ENCODE results near the gene DIPK1C.

The DIPK1C gene

DNA sequence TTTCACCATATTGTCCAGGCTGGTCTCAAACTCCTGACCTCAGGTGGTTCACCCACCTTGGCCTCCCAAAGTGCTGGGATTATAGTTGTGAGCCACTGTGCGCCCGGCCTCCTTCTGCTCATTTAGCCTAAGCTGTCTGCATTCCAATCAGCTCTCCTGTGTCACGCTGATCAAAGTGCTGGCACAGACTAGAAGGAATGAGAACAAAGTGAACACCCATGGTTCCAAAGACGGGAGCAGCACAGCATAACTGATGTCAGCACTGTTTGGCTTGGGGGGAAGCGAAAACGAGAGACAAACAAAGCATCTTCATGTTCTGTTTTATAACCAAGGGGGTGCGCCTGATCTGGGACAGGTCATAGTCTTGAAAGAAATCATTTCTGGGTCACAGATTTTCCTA lies 43.3 kb downstream of the DIPK1C start:
- H3K4me3 Mint-ChIP-seq, result no peak overlapping the region
- H3K27me3 Mint-ChIP-seq, result peaks cover 21% of the 10 kb centered on the region
- peaks cover 5% of the 10 kb centered on the region for H3K4me1 Mint-ChIP-seq
- no peak overlapping the region for H3K27ac Mint-ChIP-seq
- no peaks in the 10 kb centered on the region for H3K9me3 Mint-ChIP-seq
- ATAC-seq (ENCODE audit: low read depth) (no peak), DNase-seq (ENCODE audit: low spot score in 2 of 2) (no peak)
- H3K36me3 Mint-ChIP-seq, result no peaks in the 10 kb centered on the region

DNA sequence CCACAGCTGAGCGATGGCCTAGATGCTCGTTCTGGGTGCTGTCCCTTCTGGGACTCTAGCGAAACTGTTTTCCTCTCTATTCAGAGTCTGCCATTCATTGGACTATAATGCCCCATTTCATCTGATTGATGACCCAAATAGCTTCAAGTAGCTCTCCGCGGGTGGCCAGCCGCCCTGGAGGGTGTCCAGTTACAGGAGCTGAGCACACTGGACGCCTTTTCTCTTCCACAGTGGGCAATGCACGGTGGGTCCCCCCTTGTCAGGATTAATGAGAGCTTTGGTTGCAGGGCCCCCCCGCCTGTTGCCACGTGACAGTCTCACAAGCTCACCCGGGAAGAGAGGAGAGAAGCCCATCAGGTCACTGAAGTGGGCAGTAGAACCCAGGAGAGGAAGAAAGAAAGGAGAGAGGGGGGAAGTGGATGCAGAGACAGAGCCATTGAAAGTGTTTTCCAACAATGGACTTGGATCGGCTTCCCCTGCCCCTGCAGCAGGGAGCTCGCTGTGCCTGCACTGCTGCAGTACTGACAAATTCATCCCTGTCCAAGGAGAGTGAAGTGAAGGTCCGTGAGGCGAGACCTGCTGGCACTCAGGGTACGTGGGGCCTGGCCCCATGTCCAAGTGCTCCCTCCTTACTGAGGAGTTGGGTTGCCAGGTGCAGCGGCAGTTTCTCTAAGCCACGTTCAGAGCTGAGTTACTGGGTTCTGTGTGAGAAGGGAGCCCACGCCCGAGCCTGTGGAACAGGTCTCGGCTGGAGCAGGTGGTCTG lies 44.8 kb downstream of the DIPK1C start:
- H3K4me1 Mint-ChIP-seq, result peaks cover 16% of the 10 kb centered on the region
- no peak overlapping the region for H3K4me3 Mint-ChIP-seq
- ATAC-seq (ENCODE audit: low read depth) (no peak), DNase-seq (ENCODE audit: low spot score in 2 of 2) (no peak)
- H3K9me3 Mint-ChIP-seq, result no peaks in the 10 kb centered on the region
- H3K36me3 Mint-ChIP-seq, result no peaks in the 10 kb centered on the region
- peaks cover 17% of the 10 kb centered on the region for H3K27me3 Mint-ChIP-seq
- H3K27ac Mint-ChIP-seq, result no peak overlapping the region

- H3K27ac Mint-ChIP-seq, result no peak overlapping the region
- H3K27me3 Mint-ChIP-seq, result peaks cover 16% of the 10 kb centered on the region
Observed at GRCh38 chr18:74411475-74411874, 45.6 kb downstream of the DIPK1C start.

GRCh38 chr18:74410441-74410992 lies 46.6 kb downstream of the DIPK1C start:
- ATAC-seq (ENCODE audit: low read depth), result no peak
- no peak overlapping the region for H3K27ac Mint-ChIP-seq
- no peak overlapping the region for H3K4me3 Mint-ChIP-seq

More at GRCh38 chr18:74411475-74411874, 45.6 kb downstream of the DIPK1C start:
- ATAC-seq (ENCODE audit: low read depth), result no peak
- DNase-seq (ENCODE audit: low spot score in 2 of 2), result no peak
- no peaks in the 10 kb centered on the region for H3K36me3 Mint-ChIP-seq
- no peak overlapping the region for H3K4me3 Mint-ChIP-seq
- peaks cover 16% of the 10 kb centered on the region for H3K4me1 Mint-ChIP-seq
- no peaks in the 10 kb centered on the region for H3K9me3 Mint-ChIP-seq

GRCh38 chr18:74407888-74408287 lies 49.2 kb downstream of the DIPK1C start:
- H3K9me3 Mint-ChIP-seq, result no peaks in the 10 kb centered on the region
- DNase-seq (ENCODE audit: low spot score in 2 of 2) (no peak), ATAC-seq (ENCODE audit: low read depth) (peak; percentile 43)
- peaks cover 16% of the 10 kb centered on the region for H3K4me1 Mint-ChIP-seq
- peak overlapping the region; percentile 78 for H3K27ac Mint-ChIP-seq
- no peaks in the 10 kb centered on the region for H3K36me3 Mint-ChIP-seq
- H3K4me3 Mint-ChIP-seq, result peak overlapping the region; percentile 69
- H3K27me3 Mint-ChIP-seq, result peaks cover 10% of the 10 kb centered on the region

More at GRCh38 chr18:74410441-74410992, 46.6 kb downstream of the DIPK1C start:
- Mint-ChIP-seq H3K9me3 (no peaks in the 10 kb centered on the region), H3K27me3 (peaks cover 16% of the 10 kb centered on the region), H3K36me3 (no peaks in the 10 kb centered on the region), H3K4me1 (peaks cover 16% of the 10 kb centered on the region)
- no peak for DNase-seq (ENCODE audit: low spot score in 2 of 2)

DNA sequence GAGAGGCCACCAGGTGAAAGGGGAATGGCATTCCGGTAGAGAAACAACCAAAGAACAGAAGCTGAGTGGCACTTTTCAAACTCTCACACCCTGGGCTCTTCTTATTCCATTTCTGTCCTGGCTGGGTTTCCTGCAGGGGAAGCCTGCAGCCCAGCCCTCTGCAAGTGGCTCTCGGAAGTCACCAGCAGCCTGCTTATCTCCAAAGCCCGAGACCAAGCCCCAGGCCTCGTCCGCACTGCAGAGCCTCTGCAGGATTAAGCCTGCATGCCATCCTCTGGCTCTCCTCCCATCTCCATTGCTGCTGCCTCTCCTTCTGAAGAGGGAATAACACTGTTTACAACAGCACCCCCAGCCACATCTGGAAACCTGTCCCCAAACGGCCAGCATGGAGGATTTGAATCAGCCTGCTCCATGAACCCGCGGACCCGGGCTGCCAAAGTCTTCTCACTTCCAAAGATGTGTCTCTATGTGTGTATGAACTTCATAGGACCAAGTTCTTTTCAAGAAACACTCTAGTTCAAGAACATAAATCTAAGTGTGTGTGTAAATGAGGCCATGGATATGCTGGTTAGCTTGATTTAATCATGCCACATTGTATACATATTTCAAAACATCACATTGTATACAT lies 54.2 kb downstream of the DIPK1C start:
- no peak overlapping the region for H3K27ac Mint-ChIP-seq
- H3K36me3 Mint-ChIP-seq, result no peaks in the 10 kb centered on the region

GRCh38 chr18:74400813-74401212 lies 56.3 kb downstream of the DIPK1C start:
- Mint-ChIP-seq H3K36me3 (no peaks in the 10 kb centered on the region), H3K4me3 (no peak overlapping the region), H3K27ac (no peak overlapping the region), H3K27me3 (peaks cover 8% of the 10 kb centered on the region), H3K4me1 (no peaks in the 10 kb centered on the region), H3K9me3 (no peaks in the 10 kb centered on the region)
- ATAC-seq (ENCODE audit: low read depth) (no peak), DNase-seq (ENCODE audit: low spot score in 2 of 2) (no peak)

More for the DNA sequence above, 54.2 kb downstream of the DIPK1C start:
- Mint-ChIP-seq H3K9me3 (no peaks in the 10 kb centered on the region), H3K27me3 (peaks cover 5% of the 10 kb centered on the region), H3K4me3 (no peak overlapping the region), H3K4me1 (peaks cover 6% of the 10 kb centered on the region)
- no peak for ATAC-seq (ENCODE audit: low read depth)
- no peak for DNase-seq (ENCODE audit: low spot score in 2 of 2)

DNA sequence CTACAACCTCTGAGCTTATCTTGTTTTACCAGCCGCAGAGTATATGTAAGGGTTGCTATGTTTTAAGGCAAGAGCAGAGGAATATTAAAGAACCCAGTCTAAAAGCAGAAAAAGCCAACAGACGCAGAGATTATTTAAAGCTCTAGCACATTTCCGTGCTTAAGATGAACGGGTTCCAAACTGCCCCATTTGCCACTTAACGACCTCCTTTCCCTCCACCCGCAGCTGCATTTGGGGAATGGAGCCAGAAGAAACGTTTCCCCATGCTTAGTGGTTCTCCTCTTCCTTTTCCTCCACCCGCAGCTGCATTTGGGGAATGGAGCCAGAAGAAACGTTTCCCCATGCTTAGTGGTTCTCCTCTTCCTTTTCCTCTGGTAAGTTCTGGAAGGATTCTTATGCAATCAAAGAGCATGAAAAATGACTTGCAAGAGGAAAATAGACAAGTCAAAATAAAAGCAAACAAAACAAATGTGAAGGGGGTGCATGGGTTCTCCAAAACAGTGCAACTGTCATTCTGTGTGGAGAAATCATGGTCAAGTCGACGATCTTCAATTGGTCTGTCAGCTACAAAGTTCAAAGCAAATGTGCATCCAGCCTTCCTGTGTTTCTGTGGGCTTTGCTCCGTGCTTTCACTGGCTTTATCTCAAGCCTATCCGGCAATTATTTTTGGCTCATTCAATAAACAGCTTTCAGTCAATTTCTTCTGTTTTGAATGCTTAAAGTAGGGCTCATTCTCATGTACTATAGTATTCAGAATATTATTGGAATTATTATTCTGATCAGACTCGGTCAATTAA lies 57.8 kb downstream of the DIPK1C start:
- peaks cover 8% of the 10 kb centered on the region for H3K27me3 Mint-ChIP-seq
- ATAC-seq (ENCODE audit: low read depth), result no peak
- no peak overlapping the region for H3K27ac Mint-ChIP-seq
- no peak for DNase-seq (ENCODE audit: low spot score in 2 of 2)
- H3K9me3 Mint-ChIP-seq, result no peaks in the 10 kb centered on the region
- H3K4me3 Mint-ChIP-seq, result no peak overlapping the region
- no peaks in the 10 kb centered on the region for H3K4me1 Mint-ChIP-seq
- H3K36me3 Mint-ChIP-seq, result no peaks in the 10 kb centered on the region

DNA sequence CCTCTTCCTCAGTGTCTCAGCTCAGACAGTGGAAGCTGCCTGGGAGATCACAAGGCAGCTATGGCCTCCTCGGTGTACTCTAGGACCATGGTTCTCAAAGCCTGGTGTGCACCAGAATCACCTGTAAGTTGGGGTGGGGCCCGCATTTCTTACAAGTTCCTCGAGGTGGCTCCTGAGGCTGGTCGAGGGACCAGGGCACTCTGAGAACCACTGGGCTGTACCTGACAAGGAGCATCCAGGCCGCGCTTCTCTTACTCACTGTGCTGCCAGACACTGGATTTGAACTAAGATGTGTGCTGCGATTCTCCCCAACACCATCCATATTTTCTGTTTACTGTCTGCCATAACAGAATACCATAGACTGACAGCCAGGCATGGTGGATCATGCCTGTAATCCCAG lies 59.5 kb downstream of the DIPK1C start:
- Mint-ChIP-seq H3K9me3 (no peaks in the 10 kb centered on the region), H3K4me1 (no peaks in the 10 kb centered on the region), H3K27me3 (peaks cover 8% of the 10 kb centered on the region), H3K36me3 (no peaks in the 10 kb centered on the region), H3K27ac (no peak overlapping the region), H3K4me3 (no peak overlapping the region)
- ATAC-seq (ENCODE audit: low read depth) (no peak), DNase-seq (ENCODE audit: low spot score in 2 of 2) (no peak)

GRCh38 chr18:74396171-74397169 lies 60.6 kb downstream of the DIPK1C start:
- ATAC-seq (ENCODE audit: low read depth) (no peak), DNase-seq (ENCODE audit: low spot score in 2 of 2) (no peak)
- H3K4me3 Mint-ChIP-seq, result no peak overlapping the region
- no peaks in the 10 kb centered on the region for H3K36me3 Mint-ChIP-seq
- H3K4me1 Mint-ChIP-seq, result no peaks in the 10 kb centered on the region
- peaks cover 8% of the 10 kb centered on the region for H3K27me3 Mint-ChIP-seq
- no peak overlapping the region for H3K27ac Mint-ChIP-seq
- no peaks in the 10 kb centered on the region for H3K9me3 Mint-ChIP-seq

- Mint-ChIP-seq H3K9me3 (no peaks in the 10 kb centered on the region), H3K27ac (no peak overlapping the region), H3K27me3 (peaks cover 11% of the 10 kb centered on the region), H3K36me3 (no peaks in the 10 kb centered on the region), H3K4me3 (no peak overlapping the region), H3K4me1 (no peaks in the 10 kb centered on the region)
- ATAC-seq (ENCODE audit: low read depth), result no peak
- no peak for DNase-seq (ENCODE audit: low spot score in 2 of 2)
Observed at GRCh38 chr18:74395648-74396154, 61.4 kb downstream of the DIPK1C start.

DNA sequence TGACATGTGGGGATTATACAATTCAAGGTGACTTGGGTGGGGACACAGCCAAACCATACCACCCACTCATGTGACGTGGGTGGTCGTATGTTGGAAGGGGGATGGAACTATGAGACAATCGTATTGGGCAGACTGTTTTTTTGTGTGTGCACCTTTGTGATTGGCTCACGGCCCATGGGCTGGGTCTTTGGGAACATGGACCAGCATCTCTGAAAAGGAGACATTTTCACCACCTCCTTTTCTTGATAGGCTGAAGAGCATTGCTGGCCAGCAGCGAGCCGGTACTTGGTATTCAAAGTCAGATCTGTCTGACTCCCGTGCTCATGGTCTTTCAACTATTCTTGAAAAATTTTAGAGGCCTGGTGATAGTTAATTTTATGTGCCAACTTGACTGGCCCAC lies 62.1 kb downstream of the DIPK1C start:
- H3K27me3 Mint-ChIP-seq, result peaks cover 10% of the 10 kb centered on the region
- ATAC-seq (ENCODE audit: low read depth), result no peak
- H3K4me1 Mint-ChIP-seq, result no peaks in the 10 kb centered on the region
- no peaks in the 10 kb centered on the region for H3K9me3 Mint-ChIP-seq
- no peaks in the 10 kb centered on the region for H3K36me3 Mint-ChIP-seq
- DNase-seq (ENCODE audit: low spot score in 2 of 2), result no peak
- H3K4me3 Mint-ChIP-seq, result no peak overlapping the region
- H3K27ac Mint-ChIP-seq, result no peak overlapping the region

DNA sequence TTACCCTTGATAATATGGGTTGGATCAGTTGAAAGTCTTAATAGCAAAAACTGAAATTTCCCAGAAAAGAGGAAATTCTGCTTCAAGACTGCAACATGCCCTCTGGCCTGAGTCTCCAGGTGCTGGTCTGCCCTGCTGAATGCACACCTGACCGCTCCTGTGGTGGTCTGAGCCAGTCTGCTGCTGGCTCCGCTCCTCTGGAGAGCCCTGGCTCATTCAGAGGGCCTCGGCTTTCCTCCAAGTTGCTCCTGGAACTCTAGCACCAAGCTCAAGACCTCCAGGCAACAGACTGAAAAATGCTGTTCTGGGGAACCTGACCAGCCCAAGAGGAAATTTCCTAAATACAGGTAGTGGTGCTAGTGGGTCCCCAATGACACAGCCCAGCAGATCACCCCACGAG lies 64.8 kb downstream of the DIPK1C start:
- DNase-seq (ENCODE audit: low spot score in 2 of 2), result no peak
- ATAC-seq (ENCODE audit: low read depth), result no peak
- Mint-ChIP-seq H3K27me3 (peaks cover 7% of the 10 kb centered on the region), H3K4me1 (no peaks in the 10 kb centered on the region), H3K4me3 (no peak overlapping the region), H3K27ac (no peak overlapping the region), H3K36me3 (no peaks in the 10 kb centered on the region), H3K9me3 (no peaks in the 10 kb centered on the region)
